Colonic mucosa (tissue), 4 donors: ENCODE results near the gene CXADR. TPM values are rescaled to one million over a fixed set of nuclear protein-coding genes. Genes with fewer than 3 reads are reported as not detected.
"Not testable (repeated sequence)": the region's sequence is repeated elsewhere in the genome, so short reads cannot be mapped to it uniquely, and the experiment has no call there.

ENCODE experiments used
- DNase-seq: peaks from one replicate; pipeline ENCODE4 v3.0.0-alpha.2; 2020
- H3K27ac ChIP-seq: fragments of 200-600 bp; one replicate; pipeline ENCODE4 v1.8.0; 2021
- H3K27me3 ChIP-seq: fragments of 200-600 bp; one replicate; pipeline ENCODE4 v1.8.0; 2021
- H3K36me3 ChIP-seq: fragments of 200-600 bp; one replicate; pipeline ENCODE4 v1.8.0; 2021
- H3K4me1 ChIP-seq: fragments of 200-600 bp; one replicate; pipeline ENCODE4 v1.8.0; 2021; ENCODE audit warnings: mild to moderate bottlenecking
- H3K4me3 ChIP-seq: fragments of 200-600 bp; one replicate; pipeline ENCODE4 v1.8.0; 2021
- H3K9ac ChIP-seq, 2 donors: one replicate each; pipeline ENCODE4 v1.7.0; 2013; ENCODE audit warnings: control low read depth in 2 of 2, low read depth in 2 of 2, low read length in 2 of 2
- H3K9me3 ChIP-seq: fragments of 200-600 bp; one replicate; pipeline ENCODE4 v1.8.0; 2021
- intact Hi-C: fragments of 100-400 bp; cut with DNase I; formaldehyde crosslinking; loops from one replicate; pipeline ENCODE4 v1.14.1; 2022
- total RNA-seq, 2 donors: library from RNA; stranded (reverse); fragmentation: NEBNext Ultra II Directional in 1 of 2; extraction: Animal tissue kit (Norgen Biotek cat#: 25700) in 1 of 2; gene quantifications; one replicate each; pipeline ENCODE4 v1.2.1, GENCODE V29; 2021
- TF ChIP-seq, protein P1 (sequence below): fragments of 200-600 bp; IDR thresholded peaks from one replicate; pipeline ENCODE4 v1.8.0; 2022; ENCODE audit warnings: antibody characterized with exemption, mild to moderate bottlenecking
- donor health status: healthy.
- donor health status: DM: no; HTN: no; CAD: no.
- donor health status: DM: no; HTN: no; CAD: no.

The CXADR gene
- total RNA-seq, 2 donors from 2014 or later = 41.4 to 93.9 TPM

DNA sequence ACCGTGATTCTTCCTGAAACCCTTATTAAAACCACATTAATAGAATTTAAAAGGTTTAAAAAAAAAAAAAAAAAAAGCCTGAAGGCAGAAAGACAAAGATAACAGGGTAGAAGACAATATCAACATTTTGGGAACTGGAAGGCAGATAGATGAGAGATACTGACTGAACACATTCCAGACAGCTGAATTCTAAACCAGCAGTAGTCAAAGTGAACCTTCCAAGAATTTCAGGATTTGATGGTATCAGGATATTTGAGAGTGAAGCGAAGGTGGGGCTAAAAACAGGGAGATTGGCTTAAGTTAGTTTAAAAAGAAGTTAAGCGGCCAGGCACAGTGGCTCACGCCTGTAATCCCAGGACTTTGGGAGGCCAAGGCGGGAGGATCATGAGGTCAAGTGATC is 5.3 kb upstream of the CXADR start:
- H3K9me3 ChIP-seq = no peaks in the 10 kb centered on the region
- H3K36me3 ChIP-seq = no peaks in the 10 kb centered on the region
- TF ChIP-seq, protein P1, sequence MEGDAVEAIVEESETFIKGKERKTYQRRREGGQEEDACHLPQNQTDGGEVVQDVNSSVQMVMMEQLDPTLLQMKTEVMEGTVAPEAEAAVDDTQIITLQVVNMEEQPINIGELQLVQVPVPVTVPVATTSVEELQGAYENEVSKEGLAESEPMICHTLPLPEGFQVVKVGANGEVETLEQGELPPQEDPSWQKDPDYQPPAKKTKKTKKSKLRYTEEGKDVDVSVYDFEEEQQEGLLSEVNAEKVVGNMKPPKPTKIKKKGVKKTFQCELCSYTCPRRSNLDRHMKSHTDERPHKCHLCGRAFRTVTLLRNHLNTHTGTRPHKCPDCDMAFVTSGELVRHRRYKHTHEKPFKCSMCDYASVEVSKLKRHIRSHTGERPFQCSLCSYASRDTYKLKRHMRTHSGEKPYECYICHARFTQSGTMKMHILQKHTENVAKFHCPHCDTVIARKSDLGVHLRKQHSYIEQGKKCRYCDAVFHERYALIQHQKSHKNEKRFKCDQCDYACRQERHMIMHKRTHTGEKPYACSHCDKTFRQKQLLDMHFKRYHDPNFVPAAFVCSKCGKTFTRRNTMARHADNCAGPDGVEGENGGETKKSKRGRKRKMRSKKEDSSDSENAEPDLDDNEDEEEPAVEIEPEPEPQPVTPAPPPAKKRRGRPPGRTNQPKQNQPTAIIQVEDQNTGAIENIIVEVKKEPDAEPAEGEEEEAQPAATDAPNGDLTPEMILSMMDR = no peak
- H3K4me1 ChIP-seq = no peaks in the 10 kb centered on the region
- H3K27me3 ChIP-seq = peaks cover under 1% of the 10 kb centered on the region
- H3K27ac ChIP-seq = no peak overlapping the region
- DNase-seq = no peak
- no peak overlapping the region for H3K9ac ChIP-seq
- intact Hi-C loops = no loop called here
- no peak overlapping the region for H3K4me3 ChIP-seq

DNA sequence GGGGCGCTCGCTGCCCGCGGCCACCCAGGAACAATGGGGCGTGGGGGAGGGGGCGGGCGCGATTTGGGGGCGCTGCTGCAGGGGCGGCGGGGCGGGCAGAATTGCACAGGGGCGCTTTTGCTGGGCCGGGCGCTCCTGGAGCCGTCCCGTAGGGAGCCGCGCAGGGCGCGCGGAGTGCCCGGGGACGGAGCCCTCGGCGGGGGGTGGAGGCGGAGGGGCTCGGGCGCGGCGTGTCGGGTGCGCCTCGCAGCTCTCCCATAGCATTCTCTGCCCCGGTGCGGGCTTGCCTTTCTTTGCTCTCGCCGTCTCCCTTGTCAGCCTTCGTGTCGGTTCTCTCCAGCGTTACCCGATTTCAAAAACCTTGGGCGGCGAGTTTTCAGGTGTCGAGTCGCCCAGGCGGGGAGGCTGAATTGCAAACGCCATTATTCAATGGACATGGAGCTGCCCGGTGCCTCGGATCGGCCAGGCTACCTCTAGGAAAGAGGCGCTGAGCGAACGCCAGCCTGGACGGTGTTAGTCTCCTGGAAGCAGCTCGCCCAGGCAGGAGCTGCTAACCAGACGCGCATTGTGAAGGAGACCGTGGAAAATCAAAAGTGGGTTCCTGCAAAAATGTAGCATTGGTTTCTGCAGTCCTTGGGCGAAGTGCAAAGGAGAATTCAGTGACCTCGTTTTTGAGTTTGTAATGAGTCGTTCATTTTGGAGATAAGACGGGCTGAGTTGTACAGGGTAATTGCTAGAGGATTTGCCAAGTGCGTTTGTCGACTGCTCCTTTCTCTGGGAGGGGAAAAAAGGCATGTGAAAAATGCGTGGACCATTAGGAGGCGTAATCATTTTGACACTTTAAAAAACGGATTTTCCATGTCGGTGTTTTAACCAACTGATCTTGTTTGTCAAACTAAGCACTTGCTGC is 626 bp downstream of the CXADR start:
- H3K9ac ChIP-seq = peak overlapping the region; percentile 76 to 92
- no peaks in the 10 kb centered on the region for H3K9me3 ChIP-seq
- DNase-seq = peak; percentile 58
- intact Hi-C loops = no loop called here
- H3K4me3 ChIP-seq = peak overlapping the region; percentile 66
- no peaks in the 10 kb centered on the region for H3K4me1 ChIP-seq
- H3K27ac ChIP-seq = peak overlapping the region; percentile 79
- TF ChIP-seq, protein P1 = no peak
- H3K36me3 ChIP-seq = no peaks in the 10 kb centered on the region
- peaks cover 4% of the 10 kb centered on the region for H3K27me3 ChIP-seq

DNA sequence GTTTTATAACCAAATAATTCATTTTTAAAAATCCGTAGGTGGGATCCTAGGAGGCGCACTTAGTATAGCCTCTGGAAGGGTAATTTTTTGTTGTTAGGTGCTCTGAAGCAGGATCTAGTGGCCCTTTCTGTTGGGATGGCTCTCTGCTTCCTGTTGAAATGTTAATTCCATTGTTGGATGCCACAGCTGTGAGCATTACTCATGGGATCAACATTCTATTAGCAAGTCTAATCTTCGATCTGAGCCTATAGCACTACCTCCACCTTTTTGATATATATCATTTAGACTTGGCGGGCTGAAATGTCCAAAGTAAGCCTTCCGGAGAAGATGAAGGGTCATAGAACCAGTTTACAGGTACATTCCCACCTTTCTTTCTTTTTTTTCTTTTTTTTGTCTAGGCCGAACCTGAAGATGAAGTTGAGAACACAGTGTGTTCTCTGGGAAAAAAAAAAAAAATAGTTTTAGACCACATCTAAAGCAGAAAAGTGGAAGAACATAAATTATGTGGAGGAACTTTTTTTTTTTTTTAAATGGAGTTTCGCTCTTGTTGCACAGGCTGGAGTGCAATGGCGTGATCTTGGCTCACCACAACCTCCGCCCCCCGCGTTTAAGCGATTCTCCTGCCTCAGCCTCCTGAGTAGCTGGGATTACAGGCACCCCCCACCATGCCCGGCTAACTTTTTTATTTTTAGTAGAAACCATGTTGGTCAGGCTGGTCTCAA is 1.4 kb downstream of the CXADR start:
- no peak for DNase-seq
- H3K27me3 ChIP-seq = peaks cover 4% of the 10 kb centered on the region
- H3K27ac ChIP-seq = peak overlapping the region; percentile 79
- H3K36me3 ChIP-seq = no peaks in the 10 kb centered on the region
- intact Hi-C loops = no loop called here
- H3K4me3 ChIP-seq = peak overlapping the region; percentile 66
- H3K9ac ChIP-seq = peak overlapping the region; percentile 76 to 92
- no peaks in the 10 kb centered on the region for H3K9me3 ChIP-seq
- H3K4me1 ChIP-seq = no peaks in the 10 kb centered on the region
- TF ChIP-seq, protein P1 = no peak

DNA sequence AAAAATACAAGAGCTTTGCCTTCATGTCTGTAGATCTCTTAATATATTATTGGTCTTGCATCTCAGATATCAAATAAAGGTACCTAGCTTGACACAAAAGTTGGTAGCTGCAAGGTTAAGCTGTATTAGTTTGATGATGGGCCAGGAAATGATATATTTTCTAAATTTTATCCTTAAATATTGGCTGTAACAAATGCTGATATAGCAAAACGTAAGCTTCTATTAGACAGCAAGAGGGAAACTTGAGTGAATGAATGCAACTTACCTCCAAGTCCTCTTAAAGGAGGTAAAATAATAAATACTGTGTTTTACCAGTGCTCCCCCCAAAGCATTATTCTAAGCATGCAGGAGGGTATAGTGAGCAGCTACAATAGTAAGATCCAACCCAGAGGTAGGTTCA is 4.2 kb downstream of the CXADR start:
- H3K27ac ChIP-seq, H3K4me1 ChIP-seq, H3K27me3 ChIP-seq, H3K36me3 ChIP-seq, intact Hi-C loops, H3K9me3 ChIP-seq, DNase-seq, H3K9ac ChIP-seq, H3K4me3 ChIP-seq: not testable (repeated sequence)

DNA sequence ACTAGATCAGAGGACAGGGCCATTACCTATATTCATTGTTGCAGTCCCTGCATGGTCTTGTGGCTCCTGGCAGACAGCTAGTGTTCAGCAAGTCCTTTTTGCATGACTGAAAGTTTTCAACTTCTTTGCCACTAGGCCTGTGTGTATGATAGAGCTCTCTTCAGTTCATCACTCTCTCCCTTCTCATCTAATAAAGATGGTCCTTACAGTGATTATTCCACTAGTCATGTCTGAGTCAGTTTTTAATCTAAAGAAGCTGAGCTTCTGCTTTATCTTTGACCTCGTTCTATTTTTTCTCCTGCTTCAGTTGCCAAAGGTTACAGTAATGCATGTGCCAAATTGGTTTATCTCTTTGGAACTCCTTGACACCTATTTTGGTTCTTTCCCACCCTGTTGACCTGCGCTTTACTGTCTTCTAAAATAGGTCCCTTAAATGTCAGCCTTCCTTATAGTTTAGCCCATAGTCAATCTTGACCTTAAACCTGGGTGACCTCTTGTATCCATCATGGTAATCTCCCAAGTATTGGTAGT is 6.4 kb downstream of the CXADR start:
- TF ChIP-seq, protein P1 = no peak
- intact Hi-C loops = no loop called here
- H3K4me3 ChIP-seq = no peak overlapping the region
- no peaks in the 10 kb centered on the region for H3K36me3 ChIP-seq
- DNase-seq = no peak
- no peaks in the 10 kb centered on the region for H3K27me3 ChIP-seq
- H3K9me3 ChIP-seq = no peaks in the 10 kb centered on the region
- H3K27ac ChIP-seq = no peak overlapping the region
- no peaks in the 10 kb centered on the region for H3K4me1 ChIP-seq
- H3K9ac ChIP-seq = no peak overlapping the region
